Fibroblast of mammary gland (primary cell): ENCODE data around the gene TIAM2.

Experiments
- DNase-seq: peaks from one replicate; pipeline ENCODE4 v3.0.0-alpha.2; 2010; ENCODE audit warnings: low read depth
- H3K4me3 ChIP-seq: 2 replicates; pipeline ENCODE4 v1.5.1; 2011; ENCODE audit warnings: low read depth, mild to moderate bottlenecking, low read length, moderate library complexity; ENCODE audit not compliant: control insufficient read depth
- TF ChIP-seq, protein P1 (sequence below): conservative IDR thresholded peaks from 2 replicates; pipeline ENCODE4 v1.5.1; 2011; ENCODE audit warnings: low read depth, low read length, inconsistent platforms; ENCODE audit not compliant: control insufficient read depth, insufficient read depth

Gene TIAM2

GRCh38 chr6:155219858-155220301, 224.8 kb downstream of the TIAM2 start:
- no peak overlapping the region for H3K4me3 ChIP-seq
- DNase-seq, result no peak
- TF ChIP-seq, protein P1, sequence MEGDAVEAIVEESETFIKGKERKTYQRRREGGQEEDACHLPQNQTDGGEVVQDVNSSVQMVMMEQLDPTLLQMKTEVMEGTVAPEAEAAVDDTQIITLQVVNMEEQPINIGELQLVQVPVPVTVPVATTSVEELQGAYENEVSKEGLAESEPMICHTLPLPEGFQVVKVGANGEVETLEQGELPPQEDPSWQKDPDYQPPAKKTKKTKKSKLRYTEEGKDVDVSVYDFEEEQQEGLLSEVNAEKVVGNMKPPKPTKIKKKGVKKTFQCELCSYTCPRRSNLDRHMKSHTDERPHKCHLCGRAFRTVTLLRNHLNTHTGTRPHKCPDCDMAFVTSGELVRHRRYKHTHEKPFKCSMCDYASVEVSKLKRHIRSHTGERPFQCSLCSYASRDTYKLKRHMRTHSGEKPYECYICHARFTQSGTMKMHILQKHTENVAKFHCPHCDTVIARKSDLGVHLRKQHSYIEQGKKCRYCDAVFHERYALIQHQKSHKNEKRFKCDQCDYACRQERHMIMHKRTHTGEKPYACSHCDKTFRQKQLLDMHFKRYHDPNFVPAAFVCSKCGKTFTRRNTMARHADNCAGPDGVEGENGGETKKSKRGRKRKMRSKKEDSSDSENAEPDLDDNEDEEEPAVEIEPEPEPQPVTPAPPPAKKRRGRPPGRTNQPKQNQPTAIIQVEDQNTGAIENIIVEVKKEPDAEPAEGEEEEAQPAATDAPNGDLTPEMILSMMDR, result no peak

- DNase-seq, result no peak
- H3K4me3 ChIP-seq, result no peak overlapping the region
- TF ChIP-seq, protein P1, result no peak
These were observed 226.0 kb downstream of the TIAM2 start for GRCh38 chr6:155221086-155221485.

- no peak overlapping the region for H3K4me3 ChIP-seq
- TF ChIP-seq, protein P1, result no peak
- DNase-seq, result no peak
These were observed 227.4 kb downstream of the TIAM2 start for GRCh38 chr6:155222506-155222905.

DNA sequence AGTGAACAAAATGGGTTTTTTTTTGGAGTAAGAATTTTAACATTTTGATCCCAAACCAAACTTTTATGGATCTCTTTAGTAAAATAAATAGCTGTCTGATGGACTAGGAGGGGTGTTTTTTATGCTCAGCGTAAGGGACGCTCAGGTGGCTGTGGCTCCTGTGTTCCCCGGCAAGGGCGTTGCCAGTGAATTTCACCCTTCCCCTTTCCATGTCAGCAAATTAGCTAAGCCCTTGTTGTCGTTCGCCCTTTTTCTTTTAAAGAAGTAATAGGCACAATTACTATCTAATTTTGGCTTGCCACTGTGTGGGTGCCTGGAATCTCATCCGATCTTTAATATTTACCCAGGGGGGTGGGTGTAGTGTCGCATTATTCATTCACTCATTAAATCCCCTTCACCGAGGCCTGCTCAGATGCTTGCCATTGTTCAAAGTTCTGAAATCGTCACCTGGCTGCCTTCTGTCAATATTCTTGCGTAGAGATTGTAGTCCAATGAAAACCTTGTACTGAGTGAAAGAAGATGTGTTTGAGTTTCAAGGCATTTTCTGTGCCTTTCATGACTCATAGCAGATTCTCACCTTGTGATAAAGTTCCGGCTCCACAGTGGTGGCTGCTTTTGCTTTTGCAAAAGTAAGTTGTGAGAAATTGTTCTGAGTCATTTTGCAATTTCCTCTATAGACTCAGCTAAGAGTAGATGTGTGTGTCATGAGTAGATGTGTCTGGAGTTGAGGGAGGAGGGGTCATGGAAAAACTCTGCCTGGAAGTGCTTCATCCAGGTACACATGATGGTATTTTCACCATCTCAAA, 228.7 kb downstream of the TIAM2 start:
- TF ChIP-seq, protein P1, result no peak
- DNase-seq, result peak; percentile 88
- no peak overlapping the region for H3K4me3 ChIP-seq

GRCh38 chr6:155224618-155225017, 229.5 kb downstream of the TIAM2 start:
- TF ChIP-seq, protein P1, result no peak
- H3K4me3 ChIP-seq, result no peak overlapping the region
- DNase-seq, result no peak

DNA sequence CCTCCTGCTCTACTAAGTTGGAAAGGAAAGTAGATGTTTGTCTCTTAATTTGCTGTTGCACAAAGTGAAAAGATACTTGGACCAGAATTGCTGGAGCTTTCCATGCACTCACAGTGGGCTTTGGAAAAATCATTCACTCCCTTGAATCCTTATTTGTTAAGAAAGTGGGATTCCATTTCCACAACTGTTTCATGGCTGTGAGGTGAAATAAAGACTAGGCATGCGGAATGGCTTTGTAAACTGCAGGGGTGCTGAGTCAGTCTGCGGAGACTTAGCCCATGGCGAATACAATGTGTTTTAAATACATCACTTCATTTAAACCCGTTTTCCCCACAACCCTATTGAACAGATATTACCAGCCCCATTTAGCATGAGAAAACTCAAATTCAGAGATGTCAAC, 231.9 kb downstream of the TIAM2 start:
- DNase-seq, result no peak
- H3K4me3 ChIP-seq, result no peak overlapping the region
- TF ChIP-seq, protein P1, result no peak
